Stimulated activated CD4-positive, alpha-beta T cell treated with anti-CD3 and anti-CD28 coated beads, TNF-alpha, amount 100 ng/mL, for 24 hours (primary cell): ENCODE measurements around the gene SLC12A6.
A peak's percentile ranks its signal among the peaks of the same experiment; 100 is the strongest.
"Not testable (repeated sequence)": the region's sequence is repeated elsewhere in the genome, so short reads cannot be mapped to it uniquely, and the experiment has no call there.

Source experiments
- DNase-seq, 3 experiments: peaks; one replicate each; pipeline ENCODE4 v3.0.0-alpha.2; 2020; ENCODE audit warnings: low read depth in 3 of 3

Gene SLC12A6

GRCh38 chr15:34357653-34358052 lies 20.1 kb upstream of the SLC12A6 start:
- no peak for DNase-seq

GRCh38 chr15:34355241-34355640 lies 17.7 kb upstream of the SLC12A6 start:
- DNase-seq: no peak

- no peak for DNase-seq
Measured at GRCh38 chr15:34354286-34354685, 16.7 kb upstream of the SLC12A6 start.

- no peak for DNase-seq
Measured at GRCh38 chr15:34353627-34354026, 16.0 kb upstream of the SLC12A6 start.

- not testable (repeated sequence) for DNase-seq
Measured at GRCh38 chr15:34352996-34353395, 15.4 kb upstream of the SLC12A6 start.

GRCh38 chr15:34349769-34350168 lies 12.2 kb upstream of the SLC12A6 start:
- DNase-seq: no peak

GRCh38 chr15:34348735-34349300 lies 11.2 kb upstream of the SLC12A6 start:
- DNase-seq: no peak

GRCh38 chr15:34347951-34348638 lies 10.5 kb upstream of the SLC12A6 start:
- no peak for DNase-seq

- peak; percentile 93 to 94 (median 94) for DNase-seq
Measured at GRCh38 chr15:34342737-34343575, 5.4 kb upstream of the SLC12A6 start, which contains the start of the genes NOP10 and NUTM1. NOP10 (minus strand) TSS chr15:34343136; CDS start chr15:34343073, 63 bp downstream. NUTM1 (plus strand) TSS chr15:34343315; CDS start chr15:34343697, 382 bp downstream.

GRCh38 chr15:34342213-34342736 lies 4.7 kb upstream of the SLC12A6 start:
- not testable (repeated sequence) for DNase-seq

GRCh38 chr15:34341381-34342212 lies 4.0 kb upstream of the SLC12A6 start:
- no peak for DNase-seq

- no peak for DNase-seq
Measured at GRCh38 chr15:34339946-34340345, 2.4 kb upstream of the SLC12A6 start.

GRCh38 chr15:34338347-34338746 lies 766 bp upstream of the SLC12A6 start:
- no peak for DNase-seq

- no peak for DNase-seq
Measured at GRCh38 chr15:34336991-34337556, 507 bp downstream of the SLC12A6 start.

GRCh38 chr15:34336231-34336990 lies 1.2 kb downstream of the SLC12A6 start:
- no peak for DNase-seq

GRCh38 chr15:34335176-34336032 lies 2.2 kb downstream of the SLC12A6 start:
- no peak for DNase-seq

- no peak for DNase-seq
Measured at GRCh38 chr15:34334672-34335071, 2.9 kb downstream of the SLC12A6 start.

GRCh38 chr15:34332553-34333120 lies 4.9 kb downstream of the SLC12A6 start:
- no peak for DNase-seq

GRCh38 chr15:34331809-34332208 lies 5.8 kb downstream of the SLC12A6 start:
- DNase-seq: no peak
